IMR-90 (cell line): ENCODE measurements around the gene ALDH1A2. TPM values are rescaled to one million over a fixed set of nuclear protein-coding genes. Genes with fewer than 3 reads are reported as not detected.

Experiments used
- ATAC-seq: fragments of 200-7000 bp; cut with Tn5 transposase; 2 replicates; pipeline ENCODE4 v1.9.1; 2020; ENCODE audit warnings: low read depth, mild to moderate bottlenecking, moderate library complexity
- BruUV-seq: library from RNA; stranded (reverse); fragments of 400-500 nt; replicated peaks from 2 replicates; lab custom pipeline; 2021; lab: Mats Ljungman, UMichigan
- CTCF ChIA-PET: fragments of 300-600 bp; formaldehyde crosslinking; extraction: SDS; loops from one replicate; lab custom pipeline; 2021; ENCODE audit warnings: antibody characterized with exemption; lab: Yijun Ruan, JAX
- POLR2A ChIA-PET: fragments of 300-600 bp; sonication (Branson Sonifier 250); formaldehyde crosslinking; loops from one replicate; lab custom pipeline; 2022; ENCODE audit warnings: antibody characterized with exemption; ENCODE audit not compliant: unreplicated experiment; lab: Charles Lee
- DNase-seq: peaks from one replicate; pipeline ENCODE4 v3.0.0; 2013
- H2AFZ ChIP-seq: replicated peaks from 2 replicates; pipeline ENCODE3; 2013; ENCODE audit warnings: low read length, mild to moderate bottlenecking; ENCODE audit not compliant: poor library complexity
- H2AK5ac ChIP-seq: 2 replicates; pipeline ENCODE4 v1.6.1; 2013; ENCODE audit warnings: low read depth, low read length, inconsistent platforms
- H2AK9ac ChIP-seq: replicated peaks from 2 replicates; pipeline ENCODE3; 2013; ENCODE audit warnings: mild to moderate bottlenecking, low read depth, low read length, moderate library complexity; ENCODE audit not compliant: poor library complexity
- H2BK120ac ChIP-seq: 2 replicates; pipeline ENCODE4 v1.6.1; 2013; ENCODE audit warnings: low read depth, low read length, inconsistent platforms
- H2BK15ac ChIP-seq: 3 replicates; pipeline ENCODE4 v1.6.1; 2013; ENCODE audit warnings: low read depth, low read length, inconsistent platforms
- H2BK20ac ChIP-seq: 2 replicates; pipeline ENCODE4 v1.6.1; 2013; ENCODE audit warnings: low read depth, mild to moderate bottlenecking, inconsistent platforms, low read length, moderate library complexity
- H2BK5ac ChIP-seq: 2 replicates; pipeline ENCODE4 v1.6.1; 2013; ENCODE audit warnings: mild to moderate bottlenecking, low read depth, low read length, inconsistent platforms; ENCODE audit not compliant: poor library complexity, severe bottlenecking
- H3K14ac ChIP-seq: replicated peaks from 2 replicates; pipeline ENCODE4 v1.6.1; 2013; ENCODE audit warnings: low read depth, low read length, inconsistent platforms
- H3K18ac ChIP-seq: 2 replicates; pipeline ENCODE4 v1.6.1; 2013; ENCODE audit warnings: low read depth, low read length, control low read depth
- H3K23ac ChIP-seq: 2 replicates; pipeline ENCODE4 v1.6.1; 2013; ENCODE audit warnings: low read depth, low read length, inconsistent platforms
- H3K27ac ChIP-seq: 2 replicates; pipeline ENCODE4 v1.5.1; 2013; ENCODE audit warnings: mild to moderate bottlenecking, control low read depth, low read length; ENCODE audit not compliant: insufficient read depth
- H3K27me3 ChIP-seq: 2 replicates; pipeline ENCODE4 v1.6.1; 2013; ENCODE audit warnings: low read length; ENCODE audit not compliant: control insufficient read depth, insufficient read depth
- H3K36me3 ChIP-seq: 2 replicates; pipeline ENCODE4 v1.6.1; 2013; ENCODE audit warnings: low read length, mixed read lengths; ENCODE audit not compliant: control insufficient read depth, insufficient read depth
- H3K4ac ChIP-seq: 2 replicates; pipeline ENCODE4 v1.6.1; 2013; ENCODE audit warnings: low read depth, low read length, inconsistent platforms
- H3K4me1 ChIP-seq: 2 replicates; pipeline ENCODE4 v1.6.1; 2013; ENCODE audit warnings: low read length, mixed read lengths; ENCODE audit not compliant: control insufficient read depth, insufficient read depth
- H3K4me2 ChIP-seq: 2 replicates; pipeline ENCODE4 v1.6.1; 2013; ENCODE audit warnings: low read depth, mild to moderate bottlenecking, control low read depth, low read length, moderate library complexity
- H3K4me3 ChIP-seq: 2 replicates; pipeline ENCODE4 v1.5.1; 2013; ENCODE audit warnings: low read depth, mild to moderate bottlenecking, control low read depth, low read length, moderate library complexity; ENCODE audit not compliant: insufficient read depth
- H3K56ac ChIP-seq: 2 replicates; pipeline ENCODE4 v1.6.1; 2013; ENCODE audit warnings: low read length, inconsistent platforms; ENCODE audit not compliant: insufficient read depth; ENCODE audit errors: extremely low read depth
- H3K79me1 ChIP-seq, 2 experiments: 2 replicates each; pipeline ENCODE4 v1.6.1; 2013; ENCODE audit warnings: low read length in 2 of 2, inconsistent platforms in 1 of 2, low read depth in 1 of 2
- H3K9ac ChIP-seq: 2 replicates; pipeline ENCODE4 v1.6.1; 2013; ENCODE audit warnings: low read depth, low read length, control low read depth
- H3K9me1 ChIP-seq: 2 replicates; pipeline ENCODE4 v1.6.1; 2013; ENCODE audit warnings: low read length, inconsistent platforms; ENCODE audit not compliant: insufficient read depth
- H3K9me3 ChIP-seq: 2 replicates; pipeline ENCODE4 v1.6.1; 2013; ENCODE audit warnings: low read length; ENCODE audit not compliant: control insufficient read depth, insufficient read depth
- H4K20me1 ChIP-seq: 2 replicates; pipeline ENCODE4 v1.6.1; 2013; ENCODE audit warnings: low read length, inconsistent platforms; ENCODE audit not compliant: insufficient read depth
- H4K5ac ChIP-seq: 2 replicates; pipeline ENCODE4 v1.6.1; 2013; ENCODE audit warnings: mild to moderate bottlenecking, low read depth, low read length, control low read depth
- H4K8ac ChIP-seq, 2 experiments: 2 replicates each; pipeline ENCODE4 v1.6.1; 2013; ENCODE audit warnings: low read depth in 2 of 2, low read length in 2 of 2, control low read depth in 1 of 2, inconsistent platforms in 1 of 2
- H4K91ac ChIP-seq: 2 replicates; pipeline ENCODE4 v1.6.1; 2013; ENCODE audit warnings: low read depth, low read length, inconsistent platforms; ENCODE audit not compliant: insufficient read depth
- MAZ ChIP-seq: IDR thresholded peaks from 2 replicates; pipeline ENCODE4 v1.6.1; 2012; ENCODE audit warnings: low read depth, mild to moderate bottlenecking, low read length, improper control_type of control experiment, moderate library complexity, borderline replicate concordance
- WGBS, 2 experiments: methylation state at CpG; one replicate each; pipeline versions ENCODE4 v1.1.5 to v1.1.7; 2013; ENCODE audit warnings: missing lambda C conversion rate in 2 of 2; ENCODE audit not compliant: insufficient read length in 1 of 2; ENCODE audit errors: extremely low coverage in 2 of 2; 5-methylcytosine and 5-hydroxymethylcytosine counted together
- dilution Hi-C: fragments of 300-500 bp; cut with HindIII; formaldehyde crosslinking; loops from one replicate; pipeline ENCODE4 v1.14.3; 2018; ENCODE audit warnings: low sequenced_read_pairs; ENCODE audit not compliant: unreplicated experiment
- in situ Hi-C: fragments of 300-500 bp; cut with MboI; formaldehyde crosslinking; loops from 3 replicates; pipeline ENCODE4 v1.14.3; 2019; ENCODE audit warnings: low sequenced_read_pairs, inconsistent platforms, mixed read lengths
- intact Hi-C: fragments of 100-400 bp; cut with micrococcal nuclease; formaldehyde crosslinking; loops from 2 replicates; pipeline ENCODE4 v1.10.0; 2022
- polyA plus RNA-seq, 3 experiments: library from polyadenylated mRNA; depleted of rRNA; stranded (reverse); fragments of >200 nt; gene quantifications; 2 replicates each; pipeline ENCODE4 v1.2.3, GENCODE V29; 2012; ENCODE audit warnings: low replicate concordance in 1 of 3
- total RNA-seq: library from RNA; depleted of rRNA; stranded (reverse); fragments of >200 nt; gene quantifications from 2 replicates; pipeline ENCODE4 v1.2.3, GENCODE V29; 2012

ALDH1A2 gene
- total and polyA plus RNA-seq, 2 of the 4 experiments (the other 2 are of a cell fraction), result not detected

DNA sequence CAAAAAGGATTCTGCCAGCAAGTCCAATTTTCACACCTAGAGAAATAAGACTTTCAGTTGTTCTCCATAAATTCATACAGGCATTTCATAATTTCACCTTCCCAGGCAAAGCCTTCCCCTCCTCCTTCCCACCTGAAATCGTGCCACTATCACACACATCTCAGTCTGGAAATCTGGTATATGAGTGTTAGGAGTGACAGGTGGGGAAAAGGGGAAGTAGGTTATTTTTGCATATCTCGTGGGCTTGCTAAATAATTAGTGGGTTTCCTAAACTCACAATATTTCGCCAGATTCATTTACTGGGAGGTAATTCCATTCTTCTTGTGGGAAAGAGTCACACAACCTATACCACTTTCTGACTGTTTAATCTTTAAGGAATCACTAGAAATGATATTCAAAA lies 7.4 kb downstream of the ALDH1A2 start:
- ATAC-seq (no peak), DNase-seq (no peak)
- no peaks in the 10 kb centered on the region for H3K36me3 ChIP-seq
- no peak overlapping the region for H3K14ac ChIP-seq
- dilution Hi-C loops (no loop called here), intact Hi-C loops (no loop called here), in situ Hi-C loops (no loop called here)
- H3K23ac ChIP-seq, result no peak overlapping the region
- H3K9me1 ChIP-seq, result no peaks in the 10 kb centered on the region
- peaks cover 4% of the 10 kb centered on the region; the same call in 1 of the 2 replicates for H3K27me3 ChIP-seq
- H3K56ac ChIP-seq, result no peak overlapping the region
- no peak overlapping the region for H2BK20ac ChIP-seq
- no peak overlapping the region for H2AK9ac ChIP-seq
- H3K9me3 ChIP-seq, result no peaks in the 10 kb centered on the region
- H3K9ac ChIP-seq, result no peak overlapping the region
- no peaks in the 10 kb centered on the region for H3K4me1 ChIP-seq
- H3K18ac ChIP-seq, result no peak overlapping the region
- H4K5ac ChIP-seq, result no peak overlapping the region
- no peak overlapping the region for H2AK5ac ChIP-seq
- H3K4me3 ChIP-seq, result no peak overlapping the region
- H2BK5ac ChIP-seq, result no peak overlapping the region
- H3K79me1 ChIP-seq, result no peaks in the 10 kb centered on the region
- no CpG with 5 or more reads among the region's 3 CpGs for WGBS, 2 experiments
- no peaks in the 10 kb centered on the region for H4K20me1 ChIP-seq
- H2BK15ac ChIP-seq, result no peak overlapping the region
- no peak overlapping the region for H2AFZ ChIP-seq
- ChIA-PET CTCF (interaction anchor here (0.6 kb wide), 1 partner anchor 1757 kb away, joined by 3 read pairs; no protein-coding TSS in a partner anchor), POLR2A (no interaction called here)
- H2BK120ac ChIP-seq, result no peak overlapping the region
- H4K8ac ChIP-seq, result no peak overlapping the region
- H4K91ac ChIP-seq, result no peak overlapping the region
- H3K27ac ChIP-seq, result no peak overlapping the region
- H3K4ac ChIP-seq, result no peak overlapping the region
- no peak for TF ChIP-seq MAZ
- BruUV-seq, result no TSS peak
- no peak overlapping the region for H3K4me2 ChIP-seq
